Renal cortex interstitium (tissue), 15 donors: Measurements from ENCODE around the gene LUZP4. TPM values are rescaled to one million over a fixed set of nuclear protein-coding genes. Genes with fewer than 3 reads are reported as not detected.
"Not testable (repeated sequence)": the region's sequence is repeated elsewhere in the genome, so short reads cannot be mapped to it uniquely, and the experiment has no call there.

ENCODE experiments used
- DNase-seq, 11 donors: peaks; one replicate each; pipeline ENCODE4 v3.0.0-alpha.2; 2013; ENCODE audit warnings: low read depth in 9 of 11, low spot score in 4 of 11; ENCODE audit errors: extremely low read depth in 1 of 11
- long read RNA-seq, 16 experiments: transcript quantifications; one replicate each; lab custom pipeline, GENCODE V29; 2026
- polyA plus RNA-seq, 3 donors: library from polyadenylated mRNA; unstranded; fragments of 120-200 nt; gene quantifications; one replicate each; pipeline ENCODE4 v1.2.1, GENCODE V29; 2013; ENCODE audit not compliant: insufficient read length in 3 of 3

The LUZP4 gene
- not detected for polyA plus RNA-seq
- long read RNA-seq, donor 1 = 0 reads
- long read RNA-seq, donor 2 = 0 reads
- long read RNA-seq, donor 3 = 0 reads
- long read RNA-seq, donor 4 = 0 reads
- long read RNA-seq, donor 5 = 0 reads
- long read RNA-seq, donor 6 = 0 reads
- long read RNA-seq, donor 7 = 0 reads
- long read RNA-seq, donor 8 = 0 reads
- long read RNA-seq, donor 9 = 0 reads
- long read RNA-seq, donor 10 = 0 reads
- long read RNA-seq, donor 11 = 0 reads
- long read RNA-seq, donor 12 = 0 reads
- long read RNA-seq, donor 13 = 0 reads
- long read RNA-seq, donor 14 = 0 reads
- long read RNA-seq, donor 15 = 0 reads
- long read RNA-seq, donor 16 = 0 reads

GRCh38 chrX:115289465-115289864 is at the start of gene LUZP4:
Gene LUZP4, plus strand, starts transcription at chrX:115289715. Its CDS starts 45 bp downstream, at chrX:115289760.
- DNase-seq = no peak

GRCh38 chrX:115251458-115252233 is 37.9 kb upstream of the LUZP4 start:
- DNase-seq = no peak

- DNase-seq = no peak
Measured at GRCh38 chrX:115255003-115255402, 34.5 kb upstream of the LUZP4 start.

DNA sequence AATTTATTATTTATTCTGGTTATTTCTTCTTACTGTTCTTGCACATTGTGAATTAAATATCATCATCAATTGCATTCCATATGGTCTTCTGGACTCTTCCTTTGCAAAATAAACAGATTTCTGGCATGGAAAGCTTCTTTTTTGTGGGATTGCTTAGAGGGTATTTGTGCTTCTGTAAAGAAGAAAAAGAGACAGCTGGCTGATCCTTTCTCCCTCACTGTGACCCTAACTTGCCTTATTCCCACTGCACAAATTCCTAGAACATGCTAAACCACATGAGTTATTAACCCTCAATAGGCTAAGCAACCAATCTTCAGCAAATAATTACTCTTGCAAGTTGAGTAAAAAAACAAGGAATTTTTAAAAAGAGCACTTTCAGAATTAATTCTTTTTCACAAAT is 31.8 kb upstream of the LUZP4 start:
- DNase-seq = no peak

- DNase-seq = peak in 3 of 11 donors; percentile 6 to 19 (median 17)
Measured at GRCh38 chrX:115259238-115259875, 30.2 kb upstream of the LUZP4 start.

DNA sequence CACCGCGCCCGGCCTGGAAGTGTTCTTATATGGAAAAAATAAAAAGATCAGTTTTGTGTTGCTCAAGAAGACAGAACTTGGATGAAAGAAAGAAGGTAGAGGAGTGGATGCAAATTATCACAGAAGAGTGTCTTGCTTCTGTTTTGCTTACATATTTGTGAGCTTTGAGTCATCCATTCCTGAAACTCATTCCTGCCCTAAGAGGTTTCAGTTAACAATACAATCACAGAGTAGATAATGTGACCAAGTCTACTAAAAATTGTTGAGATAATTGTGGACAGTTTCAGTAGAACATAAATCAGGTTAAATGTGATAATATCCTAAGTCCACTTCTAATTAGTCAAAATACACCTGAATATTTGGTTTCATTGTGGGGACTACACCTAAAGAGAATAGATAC is 29.2 kb upstream of the LUZP4 start:
- DNase-seq = no peak

GRCh38 chrX:115261148-115261547 is 28.4 kb upstream of the LUZP4 start:
- DNase-seq = no peak

GRCh38 chrX:115264009-115264408 is 25.5 kb upstream of the LUZP4 start:
- DNase-seq = no peak

- DNase-seq = no peak
Measured at GRCh38 chrX:115266300-115266699, 23.2 kb upstream of the LUZP4 start.

- no peak for DNase-seq
Measured at GRCh38 chrX:115268421-115268820, 21.1 kb upstream of the LUZP4 start.

DNA sequence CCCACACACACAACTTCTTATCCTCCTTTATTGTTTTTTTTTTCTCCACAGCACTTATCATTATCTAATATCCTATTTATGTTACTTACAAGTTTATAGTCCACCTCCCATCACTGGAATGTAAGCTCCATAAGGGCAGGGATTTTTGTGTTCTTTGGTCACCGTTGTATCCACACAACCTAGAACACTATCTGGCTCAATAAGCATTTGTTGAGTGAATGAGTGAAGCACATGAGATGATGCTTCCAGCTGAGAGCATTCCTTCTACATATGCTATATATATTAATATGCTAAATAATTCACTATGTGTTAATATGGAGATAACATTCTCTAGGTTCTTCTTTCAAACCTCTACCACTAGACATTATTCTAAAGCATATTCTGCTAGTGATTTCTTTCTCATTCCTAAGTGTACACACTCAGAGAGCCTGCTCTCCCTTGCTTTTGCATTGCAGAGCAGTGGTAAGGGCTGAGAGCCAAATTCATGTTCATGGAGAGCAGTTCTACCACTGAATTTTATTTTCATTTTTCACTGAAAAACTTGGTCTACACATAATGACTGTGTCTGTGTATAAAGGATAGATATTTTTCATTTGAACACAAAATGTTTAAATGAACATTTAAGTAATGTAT is 20.3 kb upstream of the LUZP4 start:
- DNase-seq = no peak

DNA sequence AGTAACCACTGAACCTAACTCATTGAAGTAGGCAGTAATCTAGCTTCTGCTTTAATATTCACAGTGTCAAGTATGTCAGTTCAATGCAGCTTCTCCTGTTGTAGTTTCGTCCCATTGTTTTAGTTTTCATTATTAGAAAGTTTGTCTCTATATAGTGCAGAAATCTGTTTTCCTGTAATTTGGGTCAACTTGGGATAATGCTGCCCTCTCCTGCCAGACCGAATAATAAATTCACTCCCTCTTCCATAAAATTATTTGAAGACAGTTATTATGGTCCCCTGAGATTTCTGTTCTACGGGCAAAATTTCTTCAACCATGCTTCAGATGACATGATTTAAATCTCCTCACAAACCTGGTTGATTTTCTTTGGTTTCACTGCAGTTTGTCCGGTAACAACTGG is 4.6 kb upstream of the LUZP4 start:
- peak in 1 of 11 donors; percentile 1 for DNase-seq

GRCh38 chrX:115297189-115297588 is 7.7 kb downstream of the LUZP4 start:
- DNase-seq = no peak

GRCh38 chrX:115311139-115311538 is 21.6 kb downstream of the LUZP4 start:
- DNase-seq = no peak

- DNase-seq = peak in 5 of 11 donors; percentile 9 to 23 (median 16)
Measured at GRCh38 chrX:115311601-115312001, 22.1 kb downstream of the LUZP4 start.

- no peak for DNase-seq
Measured at GRCh38 chrX:115318139-115318538, 28.6 kb downstream of the LUZP4 start.

DNA sequence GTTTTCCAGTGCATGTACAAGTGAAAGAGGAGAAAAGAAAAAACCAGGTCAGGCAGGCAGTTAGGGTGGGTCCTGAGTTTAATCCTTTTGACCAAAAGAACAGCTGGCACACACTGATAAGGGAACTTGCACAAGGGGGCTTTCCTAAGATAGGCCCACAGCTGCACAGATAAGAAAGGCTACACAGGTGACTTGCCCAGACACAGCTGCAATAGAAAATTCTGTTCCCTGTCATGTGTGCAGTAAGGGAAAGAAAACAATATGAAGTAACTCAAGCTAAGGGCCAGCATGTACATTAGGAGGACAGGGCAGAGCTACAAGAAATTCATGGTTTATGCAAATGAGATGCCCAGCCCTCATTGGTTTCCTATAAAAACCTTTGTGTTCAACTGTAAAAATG is 32.9 kb downstream of the LUZP4 start:
- no peak for DNase-seq

- peak in 1 of 11 donors; percentile 3 for DNase-seq
Measured at GRCh38 chrX:115324194-115324593, 34.7 kb downstream of the LUZP4 start.

GRCh38 chrX:115329282-115329681 is 39.8 kb downstream of the LUZP4 start:
- DNase-seq = not testable (repeated sequence)
